RWPE1 (cell line): ENCODE results near the gene GK.
"Not testable (repeated sequence)": the region's sequence is repeated elsewhere in the genome, so short reads cannot be mapped to it uniquely, and the experiment has no call there.

Source experiments
- CTCF ChIA-PET: fragments of 350-600 bp; sonication (Branson Sonifier 250); formaldehyde crosslinking; extraction: SDS; loops from one replicate; lab custom pipeline; 2021; lab: Yijun Ruan, JAX
- POLR2A ChIA-PET: fragments of 400-600 bp; formaldehyde crosslinking; extraction: SDS; loops from one replicate; lab custom pipeline; 2020; ENCODE audit warnings: antibody characterized with exemption; ENCODE audit not compliant: low non-redundant PET; lab: Yijun Ruan, JAX
- DNase-seq: peaks from one replicate; pipeline ENCODE4 v3.0.0; 2012; ENCODE audit warnings: low spot score
- H3K27ac ChIP-seq: fragments of 450-650 bp; 2 replicates; pipeline ENCODE4 v1.5.1; 2017
- TF ChIP-seq, protein P1 (sequence below): fragments of 450-650 bp; conservative IDR thresholded peaks from 2 replicates; pipeline ENCODE4 v1.5.1; 2017; ENCODE audit warnings: low read depth, mild to moderate bottlenecking

Gene GK

DNA sequence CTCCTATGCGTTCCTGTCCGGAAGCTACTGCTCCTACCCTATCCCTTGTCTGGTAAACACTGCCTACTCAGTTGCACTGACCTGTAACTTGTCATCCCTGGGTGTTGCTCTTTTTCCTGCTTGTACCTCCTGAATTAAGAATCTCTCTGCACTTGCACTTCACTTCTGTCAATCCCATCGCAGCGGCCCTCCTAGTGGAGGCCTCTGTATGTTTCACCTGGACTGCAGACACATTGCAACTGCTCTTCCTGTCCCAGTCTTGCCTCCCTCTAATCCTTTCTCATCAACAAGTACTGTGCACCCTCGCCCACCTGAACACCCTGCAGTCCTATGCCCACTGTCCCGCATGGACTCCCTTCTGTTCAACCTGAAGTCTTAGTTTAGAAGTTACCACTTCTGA lies 8.0 kb downstream of the GK start:
- no peak for DNase-seq
- H3K27ac ChIP-seq: no peak overlapping the region
- ChIA-PET POLR2A (no interaction called here), CTCF (no interaction called here)
- TF ChIP-seq, protein P1, sequence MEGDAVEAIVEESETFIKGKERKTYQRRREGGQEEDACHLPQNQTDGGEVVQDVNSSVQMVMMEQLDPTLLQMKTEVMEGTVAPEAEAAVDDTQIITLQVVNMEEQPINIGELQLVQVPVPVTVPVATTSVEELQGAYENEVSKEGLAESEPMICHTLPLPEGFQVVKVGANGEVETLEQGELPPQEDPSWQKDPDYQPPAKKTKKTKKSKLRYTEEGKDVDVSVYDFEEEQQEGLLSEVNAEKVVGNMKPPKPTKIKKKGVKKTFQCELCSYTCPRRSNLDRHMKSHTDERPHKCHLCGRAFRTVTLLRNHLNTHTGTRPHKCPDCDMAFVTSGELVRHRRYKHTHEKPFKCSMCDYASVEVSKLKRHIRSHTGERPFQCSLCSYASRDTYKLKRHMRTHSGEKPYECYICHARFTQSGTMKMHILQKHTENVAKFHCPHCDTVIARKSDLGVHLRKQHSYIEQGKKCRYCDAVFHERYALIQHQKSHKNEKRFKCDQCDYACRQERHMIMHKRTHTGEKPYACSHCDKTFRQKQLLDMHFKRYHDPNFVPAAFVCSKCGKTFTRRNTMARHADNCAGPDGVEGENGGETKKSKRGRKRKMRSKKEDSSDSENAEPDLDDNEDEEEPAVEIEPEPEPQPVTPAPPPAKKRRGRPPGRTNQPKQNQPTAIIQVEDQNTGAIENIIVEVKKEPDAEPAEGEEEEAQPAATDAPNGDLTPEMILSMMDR: no peak

DNA sequence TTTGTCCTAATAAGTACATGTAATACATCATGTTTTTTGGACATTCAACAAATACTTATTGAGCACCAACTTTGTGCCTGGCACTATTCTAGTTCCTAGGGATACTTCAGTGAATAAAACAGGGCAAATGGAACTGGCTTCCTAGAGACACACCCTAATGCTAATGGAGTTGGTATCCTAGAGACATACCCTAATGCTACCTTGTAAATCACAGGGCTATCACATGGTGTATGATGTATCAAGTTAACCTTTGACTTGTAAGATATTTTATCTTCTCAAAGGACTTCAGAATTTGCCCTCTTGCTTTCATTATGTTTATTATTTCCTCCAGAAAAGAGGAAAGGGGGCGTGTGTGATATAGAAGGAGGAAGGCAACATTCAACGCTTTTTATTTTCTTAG lies 10.1 kb downstream of the GK start:
- TF ChIP-seq, protein P1: no peak
- ChIA-PET CTCF (no interaction called here), POLR2A (no interaction called here)
- no peak for DNase-seq
- no peak overlapping the region for H3K27ac ChIP-seq

DNA sequence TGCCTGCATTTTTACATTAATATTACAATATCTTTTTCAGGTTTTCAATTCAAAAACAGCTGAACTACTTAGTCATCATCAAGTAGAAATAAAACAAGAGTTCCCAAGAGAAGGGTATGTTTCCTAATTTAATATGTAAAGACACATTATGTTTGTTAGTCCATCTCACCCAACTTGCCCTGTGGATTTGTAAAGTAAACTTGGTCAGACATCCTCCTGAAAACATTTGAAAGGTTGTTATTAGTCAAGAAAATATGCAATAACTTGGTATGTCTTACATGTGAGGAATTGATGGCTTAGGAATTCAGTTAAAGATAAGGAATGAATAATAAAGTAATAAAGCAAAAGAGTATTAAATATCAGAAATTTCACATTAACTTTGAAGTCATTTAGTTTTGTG lies 12.2 kb downstream of the GK start:
- CTCF ChIA-PET: no interaction called here

DNA sequence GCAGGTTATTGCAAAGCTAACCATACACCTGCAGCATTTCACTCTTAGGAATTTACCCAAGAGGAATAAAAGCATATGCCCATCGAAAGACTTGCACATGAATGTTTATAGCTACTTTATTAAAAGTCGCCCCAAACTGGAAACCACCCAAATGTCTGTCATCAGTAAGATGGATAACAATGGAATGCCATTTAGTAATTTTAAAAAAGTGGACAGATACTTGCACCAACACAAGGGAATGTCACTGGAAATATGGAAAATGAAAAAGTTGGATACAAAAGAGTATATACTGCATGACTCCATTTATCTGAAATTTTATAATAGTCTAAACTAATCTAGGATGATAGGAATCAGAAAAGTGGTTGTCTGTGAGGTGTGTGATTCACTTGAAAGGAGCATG lies 12.9 kb downstream of the GK start:
- no peak for DNase-seq
- POLR2A ChIA-PET: no interaction called here
- TF ChIP-seq, protein P1: no peak
- H3K27ac ChIP-seq: no peak overlapping the region
- CTCF ChIA-PET: no interaction called here

More for the DNA sequence above, 12.2 kb downstream of the GK start:
- POLR2A ChIA-PET: no interaction called here
- no peak for DNase-seq
- TF ChIP-seq, protein P1: no peak
- no peak overlapping the region for H3K27ac ChIP-seq

DNA sequence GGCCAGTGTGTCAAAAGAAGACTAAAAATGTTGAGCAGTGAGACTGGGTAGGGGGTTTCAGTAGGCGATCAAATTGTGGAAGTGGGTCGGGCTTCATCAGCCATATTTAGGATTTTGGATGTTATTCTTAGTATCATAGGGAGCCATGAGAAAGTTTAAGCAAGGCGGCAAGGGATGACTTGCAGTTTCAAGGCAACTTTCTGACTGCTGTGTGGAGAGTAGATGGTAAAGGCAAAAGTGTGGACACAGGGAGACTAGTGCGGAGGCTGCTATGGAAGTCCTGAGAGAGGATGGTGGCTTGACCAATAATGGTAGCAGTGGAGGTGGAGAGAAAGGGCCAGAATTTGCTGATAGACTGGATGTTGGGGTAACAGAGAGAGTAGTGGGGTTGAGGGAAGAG lies 15.4 kb downstream of the GK start:
- ChIA-PET CTCF (no interaction called here), POLR2A (no interaction called here)
- DNase-seq: no peak
- no peak overlapping the region for H3K27ac ChIP-seq
- TF ChIP-seq, protein P1: no peak

DNA sequence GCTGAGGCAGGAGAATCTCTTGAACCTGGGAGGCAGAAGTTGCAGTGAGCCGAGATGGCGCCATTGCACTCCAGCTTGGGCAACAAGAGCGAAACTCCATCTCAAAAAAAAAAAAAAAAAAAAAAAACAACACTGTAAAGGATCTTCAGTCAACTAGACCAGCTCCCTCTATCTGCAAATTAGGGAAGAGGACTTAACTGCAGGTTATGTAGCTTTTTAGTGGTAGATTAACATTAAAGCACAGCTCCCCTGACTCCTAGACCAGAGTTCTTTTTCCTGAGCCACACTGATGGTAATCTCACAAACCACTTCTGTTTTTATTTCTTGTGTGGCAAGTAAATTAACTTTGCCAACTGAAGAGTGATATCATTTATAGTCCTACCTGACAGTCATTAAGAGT lies 18.0 kb downstream of the GK start:
- CTCF ChIA-PET: interaction anchor here (0.6 to 0.7 kb wide), 3 partner anchors 13 to 16 kb away, joined by 3 to 7 read pairs (median 4); no protein-coding TSS in a partner anchor
- H3K27ac ChIP-seq, DNase-seq, POLR2A ChIA-PET: not testable (repeated sequence)

DNA sequence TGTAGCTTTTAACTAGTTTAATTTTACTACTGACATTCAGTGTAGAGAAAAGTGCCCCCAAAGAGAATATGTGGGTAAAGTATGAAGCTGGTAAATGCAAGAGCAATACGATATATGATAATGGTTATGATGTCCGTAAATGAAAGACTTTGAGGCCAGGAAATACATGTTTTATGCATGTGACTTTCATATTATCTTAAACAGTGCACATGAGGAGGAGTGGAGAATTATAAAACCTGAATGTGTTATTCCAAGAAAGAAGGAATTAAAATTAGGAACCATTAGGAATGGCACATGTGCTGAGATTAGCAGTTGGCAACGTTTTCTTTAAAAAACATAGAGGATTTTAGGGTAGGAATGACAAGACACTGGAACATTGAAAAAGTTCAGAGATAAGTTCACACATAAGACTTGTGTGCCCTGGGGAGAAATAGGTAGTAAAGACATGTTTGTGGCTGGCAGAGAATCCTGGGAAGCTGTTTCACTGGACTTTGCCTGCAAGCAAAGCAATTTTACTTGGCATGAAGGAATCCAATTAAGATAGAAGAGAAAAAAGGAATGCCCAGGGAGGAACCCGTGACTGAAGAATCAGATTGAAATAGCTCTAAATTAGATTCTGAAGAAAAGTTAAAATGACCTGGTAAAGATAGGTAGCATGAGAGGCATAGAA lies 20.0 kb downstream of the GK start:
- ChIA-PET CTCF (no interaction called here), POLR2A (no interaction called here)
- DNase-seq: no peak
- H3K27ac ChIP-seq: no peak overlapping the region
- TF ChIP-seq, protein P1: no peak
